CD4-positive, alpha-beta T cell treated with Interleukin-12 subunit alpha and Interleukin-12 subunit beta, for 1 hour (primary cell): ENCODE data around the gene TMEM163.

Experiments used
- DNase-seq: peaks from one replicate; pipeline ENCODE4 v3.0.0-alpha.2; 2020

The TMEM163 gene

DNA sequence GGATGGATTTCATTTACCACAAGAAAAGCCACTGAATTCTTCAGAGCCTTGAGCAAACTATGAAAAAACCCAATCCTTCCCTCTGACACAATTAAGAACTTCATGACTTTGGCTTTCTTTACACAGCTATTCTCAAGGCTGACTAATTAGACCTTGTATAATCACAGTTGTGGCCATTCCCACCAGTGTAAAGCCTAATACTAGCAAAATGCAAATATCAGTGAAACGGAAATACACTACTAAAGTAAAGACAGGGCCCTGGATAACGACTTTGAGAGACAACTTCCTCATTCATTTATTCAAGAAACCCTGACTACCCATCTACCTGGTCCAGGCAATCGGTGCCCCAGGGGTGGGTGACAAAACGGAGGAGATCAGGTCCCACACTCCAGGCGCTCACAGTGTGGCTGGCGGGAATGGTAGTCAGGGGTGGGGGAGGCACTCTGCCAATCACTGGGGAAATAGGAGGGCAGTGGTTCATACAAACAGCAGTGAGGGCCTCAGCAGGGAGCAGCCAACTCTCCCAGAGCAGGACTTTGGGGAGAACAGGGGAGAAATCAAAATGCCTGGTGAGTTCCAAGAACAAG, 28.1 kb downstream of the TMEM163 start:
- no peak for DNase-seq

DNA sequence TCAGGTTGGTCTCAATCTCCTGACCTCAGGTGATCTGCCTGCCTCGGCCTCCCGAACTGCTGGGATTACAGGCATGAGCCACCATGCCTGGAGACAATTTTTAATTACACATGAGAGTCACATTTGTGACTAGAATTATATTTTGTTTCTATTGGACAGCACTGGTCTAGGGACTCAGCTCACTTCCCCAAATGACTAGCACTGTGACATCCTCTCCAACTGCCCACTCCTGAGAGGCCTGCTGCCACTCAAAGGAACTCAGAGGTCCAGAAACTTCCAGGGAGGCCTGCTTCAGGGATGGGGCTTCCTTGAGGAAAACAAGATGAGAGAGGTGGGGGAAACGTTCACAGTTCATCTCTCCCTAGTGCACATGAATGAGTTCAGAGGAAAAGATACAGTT, 29.5 kb downstream of the TMEM163 start:
- DNase-seq = no peak

DNA sequence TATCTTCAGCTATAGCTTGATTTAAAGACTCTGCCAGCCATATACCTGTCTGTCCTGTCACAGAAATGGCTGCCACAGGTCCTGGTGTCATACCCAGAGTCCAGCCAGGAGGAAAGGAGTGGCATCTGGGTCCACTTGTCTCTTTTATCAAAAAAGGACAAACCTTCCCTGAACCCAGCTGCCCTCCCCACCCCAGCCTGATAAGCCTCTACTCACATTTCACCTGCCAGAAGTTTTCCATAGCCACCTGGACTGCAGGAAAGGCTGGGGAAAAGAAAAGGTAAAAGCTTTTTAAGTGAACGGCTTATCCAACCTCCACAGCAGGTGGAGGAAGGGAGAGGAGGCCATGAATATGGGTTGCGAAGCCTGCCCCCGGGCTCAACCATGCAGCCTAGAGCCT, 32.8 kb downstream of the TMEM163 start:
- no peak for DNase-seq

DNA sequence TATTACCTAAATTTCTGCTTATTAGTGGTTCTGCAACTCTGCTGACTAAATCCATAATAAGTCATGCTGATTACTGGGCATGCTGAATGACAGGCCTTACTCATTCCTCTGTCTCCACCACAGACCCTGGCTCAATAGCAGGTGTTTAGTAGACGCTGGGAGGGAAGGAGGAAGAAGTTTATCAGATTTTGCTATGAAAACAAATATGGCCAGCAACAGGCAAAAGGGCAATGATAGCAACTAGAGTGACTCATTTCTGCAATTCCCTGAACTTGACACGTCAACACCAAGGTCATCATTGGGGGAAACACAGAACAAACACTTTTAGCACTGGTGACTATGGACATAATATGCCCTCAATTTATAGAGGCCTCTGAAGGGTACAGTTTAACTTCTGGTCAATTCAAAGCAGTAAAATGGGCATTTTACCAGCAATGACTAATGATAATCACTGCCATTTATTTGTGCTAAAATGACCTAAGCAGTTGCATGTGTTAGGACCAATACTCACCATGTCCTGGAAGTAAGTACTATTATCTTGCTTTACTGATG, 35.2 kb downstream of the TMEM163 start:
- DNase-seq = no peak

DNA sequence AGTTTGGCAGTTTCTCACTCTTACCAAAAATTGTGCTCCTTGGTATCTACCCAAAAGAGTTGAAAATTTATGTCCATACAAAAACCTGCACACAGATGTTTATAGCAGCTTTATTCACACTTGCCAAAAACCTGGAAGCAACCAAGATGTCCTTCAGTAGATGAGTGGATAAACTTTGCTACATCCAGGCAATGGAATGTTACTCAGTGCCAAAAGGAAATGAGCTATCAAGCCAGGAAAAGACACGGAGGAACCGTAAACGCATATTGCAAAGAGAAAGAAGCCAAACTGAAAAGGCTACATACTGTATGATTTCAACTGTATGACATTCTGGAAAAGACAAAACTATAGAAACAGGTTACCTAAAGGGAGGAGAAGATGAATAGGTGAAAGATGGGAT, 36.1 kb downstream of the TMEM163 start:
- no peak for DNase-seq

DNA sequence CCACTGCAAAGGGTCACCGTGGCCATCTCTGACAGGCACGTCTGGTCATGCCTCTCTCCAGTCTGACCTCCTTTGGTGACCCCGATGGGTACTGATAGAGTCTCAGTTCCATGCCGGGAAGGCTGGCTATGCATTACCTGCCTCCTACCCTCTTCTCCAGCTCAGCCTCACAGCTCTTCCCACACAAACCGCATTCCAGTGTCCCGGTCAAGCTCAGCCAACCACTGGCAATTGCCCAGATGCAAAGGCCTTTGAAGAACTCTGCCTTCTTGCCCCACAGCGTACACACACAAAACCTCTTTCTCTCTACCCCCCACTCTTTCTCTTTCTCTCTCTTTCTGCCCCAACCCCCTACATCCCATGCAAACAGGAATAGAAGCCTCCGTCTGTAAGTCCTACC, 37.6 kb downstream of the TMEM163 start:
- DNase-seq = no peak

DNA sequence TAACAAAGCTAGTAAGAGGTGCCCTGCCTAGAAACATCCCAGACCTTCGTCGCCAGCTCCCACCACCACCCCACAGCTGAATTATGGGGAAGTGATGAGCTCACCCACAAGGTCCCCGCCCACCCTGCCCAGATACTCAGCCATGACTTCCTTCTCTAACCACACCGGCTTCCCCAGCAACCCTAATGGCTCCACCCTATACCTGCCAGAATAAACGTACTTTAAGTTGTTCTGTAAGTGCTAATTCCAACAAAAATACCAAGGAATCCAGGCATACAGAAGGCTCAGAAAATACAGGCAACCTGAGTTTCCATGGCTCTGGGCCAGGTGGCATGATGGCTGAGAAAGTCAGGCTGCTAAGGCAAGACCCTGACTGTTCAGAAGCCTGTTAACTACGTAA, 39.1 kb downstream of the TMEM163 start:
- DNase-seq = peak; percentile 55

DNA sequence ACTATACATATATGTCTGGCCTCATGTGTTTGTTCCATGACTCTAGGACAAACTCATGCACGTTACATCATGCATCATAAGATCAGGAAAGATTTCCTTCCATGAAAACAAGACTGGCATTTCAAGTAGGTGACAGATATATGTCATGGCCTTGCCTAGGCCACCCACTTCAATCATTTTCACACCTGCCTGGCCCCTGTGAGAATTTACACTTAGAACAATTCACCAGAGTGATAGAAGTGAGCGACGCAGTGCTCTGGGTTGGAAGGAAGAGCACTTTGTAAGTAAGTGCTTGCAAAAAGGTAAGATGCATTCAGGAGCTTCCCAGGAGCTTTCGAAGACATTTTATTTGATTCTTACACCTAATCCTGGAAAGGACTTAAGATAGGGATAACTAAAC, 39.5 kb downstream of the TMEM163 start:
- DNase-seq = no peak

DNA sequence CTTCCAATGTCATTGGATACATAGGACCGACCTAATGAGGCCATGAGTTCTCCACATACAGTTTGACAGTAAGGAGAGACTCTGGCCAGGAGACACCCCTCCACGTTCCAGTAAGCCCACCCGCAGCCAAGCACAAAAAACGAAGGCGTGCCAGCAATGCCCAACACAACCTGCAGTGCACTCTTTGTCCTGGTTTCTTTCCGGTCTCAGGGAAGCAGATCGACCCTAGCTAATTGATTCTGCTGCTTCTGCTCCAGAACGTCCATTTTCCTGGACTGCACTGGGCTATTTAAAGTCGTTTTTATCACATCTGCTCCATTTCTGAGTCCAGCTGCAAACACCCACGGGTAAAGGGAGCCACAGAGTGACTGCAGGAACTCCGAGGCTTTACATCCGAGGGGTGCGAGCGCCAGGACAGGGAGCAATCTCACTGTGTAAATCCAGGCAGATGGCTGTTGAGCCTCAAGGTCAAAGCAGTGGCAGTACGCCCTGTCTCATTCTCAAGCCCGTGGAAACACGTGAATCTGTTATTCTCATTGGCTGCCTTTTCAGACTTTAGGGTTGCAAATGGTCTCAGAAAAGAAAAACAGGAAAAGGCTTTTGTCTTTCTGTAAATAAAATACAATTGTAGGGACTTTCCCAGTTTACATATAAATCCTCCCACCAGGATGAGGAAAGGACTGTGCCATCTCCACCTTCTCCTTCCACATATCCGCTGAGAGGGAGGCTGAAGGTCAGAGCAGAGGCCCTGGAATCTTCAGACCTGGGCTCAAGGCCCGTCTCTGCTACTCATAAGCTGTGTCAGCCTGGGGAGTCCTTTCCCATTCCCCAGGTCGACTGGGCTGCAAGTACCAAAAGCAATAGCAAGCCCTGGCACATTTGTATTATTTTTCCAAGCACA, 40.7 kb downstream of the TMEM163 start:
- no peak for DNase-seq

DNA sequence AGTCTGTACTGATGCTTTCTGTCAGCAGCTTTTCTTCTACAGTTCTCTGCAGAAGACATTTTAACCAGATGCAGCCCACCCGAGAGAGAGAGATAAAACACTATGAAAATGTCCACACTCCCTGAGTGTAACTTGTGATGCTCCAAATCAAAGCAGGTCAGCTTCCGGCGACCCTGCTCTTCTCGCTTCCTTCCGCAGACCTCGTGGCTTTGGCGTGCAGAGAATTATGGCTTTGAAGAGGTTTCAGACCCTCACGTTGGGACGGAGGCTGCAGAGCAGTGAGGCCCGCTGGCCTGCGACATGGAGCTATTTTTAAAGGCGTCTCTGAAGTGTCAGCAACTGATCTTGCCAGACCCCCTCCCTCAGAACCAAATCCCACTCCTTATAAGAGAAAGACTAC, 41.8 kb downstream of the TMEM163 start:
- no peak for DNase-seq

DNA sequence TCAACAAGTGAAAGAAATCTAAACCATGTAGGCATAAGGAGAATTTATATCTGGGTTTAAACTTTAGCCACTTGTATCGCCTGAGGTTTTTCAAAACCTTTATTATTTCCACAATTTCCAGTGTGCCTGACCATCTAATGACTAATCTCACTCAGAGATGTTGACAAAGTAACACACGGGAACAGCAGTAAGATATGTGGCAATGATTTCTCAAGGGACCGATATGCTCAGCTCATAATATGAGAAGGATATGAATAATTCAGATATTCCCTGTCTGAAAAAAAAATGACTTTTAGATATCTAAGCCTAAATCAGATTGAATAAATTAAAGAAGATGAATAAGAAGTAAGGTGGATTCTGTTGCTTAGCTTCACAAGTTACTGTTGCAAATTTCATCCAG, 43.5 kb downstream of the TMEM163 start:
- DNase-seq = no peak

DNA sequence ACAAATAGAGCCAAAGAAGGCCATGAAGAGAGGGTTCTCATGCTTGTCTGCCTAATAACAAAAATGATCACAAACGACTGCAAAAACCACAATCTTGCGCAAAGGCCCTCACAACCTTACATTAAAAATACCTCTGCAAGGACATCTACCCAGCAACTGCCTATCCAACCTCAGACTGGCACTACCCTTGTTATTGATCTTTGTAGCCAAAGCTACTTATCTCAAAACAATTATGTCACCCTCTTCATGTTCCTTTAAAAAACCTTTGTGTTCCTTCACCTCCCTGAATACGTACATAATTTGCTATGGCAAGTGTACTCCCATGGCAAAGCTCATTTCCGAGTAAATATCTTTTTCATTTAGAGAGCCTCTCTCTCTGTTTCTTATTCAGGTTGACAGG, 44.1 kb downstream of the TMEM163 start:
- DNase-seq = no peak

DNA sequence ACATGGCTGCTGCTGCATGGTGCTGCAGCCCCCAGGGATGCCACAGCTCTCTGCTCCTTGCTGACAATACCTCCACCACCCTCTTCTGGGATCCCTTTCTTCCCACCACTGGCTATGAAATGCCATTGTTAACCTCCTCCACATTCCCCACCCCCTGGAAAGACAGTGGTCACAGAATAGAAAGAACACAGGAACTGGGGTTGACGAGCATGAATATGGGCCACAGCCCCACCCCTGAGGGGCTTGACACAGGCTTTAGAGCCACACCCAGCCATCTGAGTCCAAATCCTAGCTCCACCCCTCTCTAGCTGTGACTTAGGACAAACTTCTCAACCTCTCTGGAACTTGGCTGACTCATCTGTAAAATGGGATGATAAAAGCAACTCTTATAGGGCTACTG, 47.3 kb downstream of the TMEM163 start:
- peak; percentile 44 for DNase-seq

DNA sequence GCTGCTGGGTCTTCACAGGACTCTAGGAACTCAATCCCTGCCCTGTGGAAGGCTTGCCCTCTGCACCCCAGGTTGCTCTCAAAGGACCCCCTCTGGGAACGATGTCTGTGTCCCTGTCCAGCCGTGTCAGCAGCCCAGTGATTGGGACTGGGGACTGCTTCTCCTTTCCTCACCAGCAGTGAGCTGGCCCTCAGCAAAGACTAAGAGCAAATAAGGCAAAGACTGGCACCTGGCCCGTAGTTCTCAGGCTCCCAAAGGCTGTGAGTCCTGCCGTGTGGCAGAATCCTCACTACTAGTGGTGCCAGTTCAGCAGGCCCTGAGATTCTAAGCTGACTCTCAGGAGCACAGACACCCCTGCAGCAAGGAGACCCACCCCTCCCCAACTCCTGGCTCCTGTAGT, 47.8 kb downstream of the TMEM163 start:
- DNase-seq = no peak

DNA sequence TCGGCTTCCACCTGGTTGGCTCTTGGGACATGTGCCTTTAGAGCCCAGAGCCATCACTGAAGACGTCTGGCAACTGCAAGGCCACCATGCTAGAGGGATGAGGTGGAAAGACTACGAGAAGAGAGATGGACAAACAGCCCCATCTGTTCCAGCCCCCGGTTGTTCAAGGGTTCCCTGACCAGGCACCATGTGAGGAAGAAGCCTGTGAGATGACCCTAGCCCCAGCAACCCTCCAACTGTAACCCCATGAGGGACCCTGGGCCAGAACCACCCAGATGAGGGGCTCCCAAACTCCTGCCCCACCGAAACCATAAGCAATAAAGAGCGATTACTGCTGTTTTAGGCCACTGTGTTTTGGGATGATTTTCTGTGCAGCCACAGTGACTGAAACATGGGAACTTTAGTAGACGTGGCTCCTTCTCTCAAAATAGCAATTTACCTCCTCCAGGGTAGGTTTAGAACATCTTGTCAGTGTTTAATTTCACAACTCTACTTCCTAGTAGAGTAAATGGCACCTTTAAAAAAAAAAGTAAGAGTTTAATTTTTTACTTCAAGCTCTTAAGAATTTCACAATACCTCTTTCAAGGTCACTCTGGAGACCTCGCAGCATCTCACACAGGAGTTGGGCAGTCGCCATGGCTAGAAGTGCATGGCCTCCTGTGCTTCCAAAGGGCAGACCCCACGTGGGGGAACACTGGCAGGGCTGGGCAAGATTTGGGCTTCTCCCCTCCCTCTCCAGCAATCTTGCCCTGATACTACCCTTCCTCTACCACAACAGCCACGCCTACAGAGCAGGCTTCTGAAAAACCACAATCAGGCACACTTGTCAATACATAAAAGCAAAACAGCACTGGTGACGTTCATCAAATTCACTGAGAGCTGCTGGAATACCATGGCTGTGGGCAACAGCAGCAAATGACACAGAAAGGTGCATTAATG, 48.8 kb downstream of the TMEM163 start:
- peak; percentile 77 for DNase-seq

DNA sequence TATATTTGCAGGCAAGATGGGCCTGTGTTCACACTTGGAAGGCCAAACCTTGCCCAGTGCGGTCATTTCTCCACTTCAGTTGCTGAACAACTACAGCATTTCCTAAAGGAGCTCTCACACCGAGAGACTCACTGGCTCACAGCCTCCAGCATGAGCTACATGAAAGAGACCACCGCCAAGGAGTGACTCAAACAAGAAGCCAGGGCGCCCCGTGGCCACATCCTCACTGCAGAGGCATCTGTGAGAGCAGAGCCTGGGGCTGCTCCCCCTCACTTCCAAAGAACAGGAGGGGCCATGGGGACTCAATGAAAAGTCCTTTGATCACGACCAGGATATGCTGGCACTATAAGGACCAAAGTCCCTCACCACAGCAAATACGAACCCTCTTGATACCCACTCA, 50.0 kb downstream of the TMEM163 start:
- DNase-seq = peak; percentile 77

DNA sequence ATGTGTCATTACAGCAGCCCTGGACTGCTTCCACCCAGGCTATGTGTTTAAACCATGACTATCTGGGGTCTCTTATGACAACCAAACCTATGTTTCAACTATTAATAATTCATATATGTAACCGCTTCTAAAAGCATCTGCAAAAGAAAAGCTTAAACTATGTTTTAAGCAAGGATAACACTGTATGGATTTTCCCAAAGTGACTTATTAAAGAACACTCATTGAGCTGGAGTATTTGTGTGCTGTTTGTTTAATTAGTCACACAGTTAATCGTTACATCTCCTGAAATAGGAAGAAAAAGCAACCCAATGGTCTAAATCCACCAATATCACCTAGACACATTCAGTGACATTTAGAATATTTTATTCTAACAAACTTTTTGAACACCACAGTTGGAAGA, 51.3 kb downstream of the TMEM163 start:
- DNase-seq = no peak

DNA sequence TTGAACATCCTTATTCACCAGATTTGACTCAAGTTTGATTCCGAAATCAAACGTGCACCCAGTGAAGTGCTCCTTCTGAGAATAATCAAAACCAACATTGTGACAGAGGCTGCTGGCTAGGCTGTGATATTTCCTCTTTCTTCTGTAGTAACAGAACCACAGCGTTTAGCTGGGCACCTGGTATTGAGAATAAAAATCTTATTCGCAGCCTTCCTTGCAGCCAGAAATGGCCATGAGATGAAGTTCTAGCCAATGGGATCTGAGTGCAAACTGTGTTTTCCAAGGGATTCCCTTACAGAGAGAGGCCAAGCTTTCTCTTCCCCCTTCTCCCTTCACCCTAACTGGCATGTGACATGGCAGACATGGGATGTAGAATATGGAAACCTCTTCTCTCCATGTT, 51.7 kb downstream of the TMEM163 start:
- no peak for DNase-seq

DNA sequence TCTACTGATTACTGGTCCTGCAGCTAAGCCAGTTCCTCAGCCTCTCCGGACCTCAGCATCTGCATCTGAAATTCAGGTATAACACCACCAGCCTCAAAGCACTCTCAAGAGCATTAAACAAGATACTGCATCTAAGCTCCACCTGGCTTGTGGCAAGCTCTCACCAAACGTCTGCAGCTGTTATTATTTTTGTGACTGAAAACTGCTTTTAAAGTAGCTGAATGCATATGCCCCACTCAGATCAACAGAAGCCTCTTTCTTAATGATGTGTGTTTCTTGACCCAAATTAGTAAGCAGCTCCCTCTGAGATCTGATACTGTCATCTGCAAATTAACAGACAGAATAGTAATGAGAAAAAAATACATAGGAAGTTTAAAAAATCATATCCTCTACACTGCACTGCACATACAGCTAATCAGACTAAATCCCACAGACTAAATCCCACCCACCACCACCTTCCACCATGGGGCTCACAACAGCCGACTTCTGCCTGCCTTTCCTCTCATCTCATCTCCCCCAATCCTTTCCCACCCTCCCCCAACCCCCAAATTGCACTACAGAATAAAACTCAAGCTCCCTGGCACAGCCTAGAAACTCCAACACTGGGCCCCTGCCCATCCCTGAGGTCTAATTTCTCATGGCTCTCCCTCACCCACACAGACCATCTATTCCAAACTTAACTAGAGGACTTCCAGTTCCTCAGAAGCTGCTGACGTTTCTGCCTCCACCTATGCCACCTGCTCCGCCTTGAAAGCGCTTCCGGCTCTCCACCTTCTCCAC, 52.9 kb downstream of the TMEM163 start:
- no peak for DNase-seq

DNA sequence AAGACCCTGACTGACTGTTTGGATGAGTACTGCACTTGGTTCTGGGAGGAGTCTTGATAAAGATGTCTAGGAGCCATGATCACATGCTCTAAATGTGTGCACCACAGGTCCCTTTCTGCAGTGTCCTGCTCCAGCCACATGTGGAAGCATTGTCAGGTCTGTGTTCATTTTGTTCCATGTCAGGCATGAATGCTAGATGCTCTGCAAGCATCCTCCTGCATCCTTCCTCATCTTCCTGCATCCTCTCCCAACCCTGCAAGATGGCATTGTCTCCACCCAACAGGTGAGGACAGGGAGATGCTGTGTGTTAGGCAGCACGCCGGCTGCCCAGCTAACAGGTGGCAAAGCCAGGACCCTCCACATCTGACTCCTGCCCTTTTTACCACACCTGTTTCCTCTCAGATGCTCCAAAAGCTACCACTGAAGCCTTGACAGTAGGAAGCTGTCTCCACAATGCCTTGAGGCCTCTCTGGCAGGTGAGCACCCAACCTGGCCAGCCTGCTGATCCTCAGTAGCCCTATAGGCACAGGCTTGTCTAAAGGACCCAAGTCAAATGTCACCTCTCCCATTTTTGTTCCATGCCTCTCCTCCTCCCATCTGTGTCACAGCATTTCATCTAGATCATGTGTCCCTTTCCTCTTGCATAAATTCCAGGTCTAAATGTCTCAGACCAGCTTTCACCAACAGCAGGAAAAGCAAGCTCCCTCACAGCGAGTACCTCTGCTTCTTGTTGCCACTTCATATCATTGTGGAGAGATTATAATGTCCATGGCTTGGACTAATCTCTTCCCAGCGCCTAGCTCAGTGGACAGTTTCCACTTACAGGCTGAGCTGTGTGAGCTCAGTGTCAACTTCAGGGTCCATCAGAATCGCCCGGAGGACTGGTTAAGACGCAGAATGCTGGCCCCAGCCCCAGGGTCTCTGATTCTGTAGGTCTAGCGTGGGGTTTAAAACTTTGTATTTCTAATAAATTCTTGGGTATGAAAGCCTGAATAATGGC, 55.0 kb downstream of the TMEM163 start:
- DNase-seq = no peak

DNA sequence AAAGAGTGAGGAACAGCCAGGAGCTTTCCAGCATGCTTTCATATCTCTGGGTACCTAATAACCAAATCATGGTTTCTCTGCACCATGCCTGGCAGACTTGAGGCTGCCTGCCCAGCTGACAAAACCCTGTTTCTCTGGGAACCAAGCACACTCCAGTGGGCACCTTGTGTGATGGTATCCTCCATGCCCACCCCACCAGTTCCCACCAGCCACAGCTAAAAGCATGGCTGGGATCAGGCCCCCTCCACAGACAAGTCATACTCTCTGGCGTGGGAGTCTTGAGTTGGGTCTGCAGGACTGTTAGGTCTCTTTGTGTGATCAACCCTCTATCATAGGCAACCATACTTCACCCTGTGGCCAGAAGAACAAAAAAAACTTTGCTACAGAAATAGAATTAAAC, 56.0 kb downstream of the TMEM163 start:
- DNase-seq = no peak
